ENCODE results near the gene TACR2. TPM values are rescaled to one million over a fixed set of nuclear protein-coding genes. Genes with fewer than 3 reads are reported as not detected.

Gene TACR2
- total RNA-seq, 1 experiment from 2014 or later = 0.04 TPM

- H3K27me3 ChIP-seq = no peaks in the 10 kb centered on the region
- no peaks in the 10 kb centered on the region for H3K36me3 ChIP-seq
- H3K4me1 ChIP-seq = no peaks in the 10 kb centered on the region
- no peaks in the 10 kb centered on the region for H3K9me3 ChIP-seq (replicated peaks)
- DNase-seq = no peak
- no peak overlapping the region for H3K4me3 ChIP-seq
- H3K27ac ChIP-seq = no peak overlapping the region
These were observed 9.7 kb downstream of the TACR2 start for GRCh38 chr10:69406816-69407580.

GRCh38 chr10:69406302-69406811 is 10.4 kb downstream of the TACR2 start:
- DNase-seq = no peak
- Histone ChIP-seq H3K27ac (no peak overlapping the region), H3K27me3 (no peaks in the 10 kb centered on the region), H3K36me3 (no peaks in the 10 kb centered on the region), H3K4me1 (no peaks in the 10 kb centered on the region), H3K9me3 (replicated peaks) (no peaks in the 10 kb centered on the region), H3K4me3 (no peak overlapping the region)

- Histone ChIP-seq H3K4me3 (no peak overlapping the region), H3K36me3 (no peaks in the 10 kb centered on the region), H3K27ac (no peak overlapping the region), H3K27me3 (no peaks in the 10 kb centered on the region), H3K9me3 (replicated peaks) (no peaks in the 10 kb centered on the region), H3K4me1 (no peaks in the 10 kb centered on the region)
- no peak for DNase-seq
These were observed 11.5 kb downstream of the TACR2 start for GRCh38 chr10:69405221-69405620.

DNA sequence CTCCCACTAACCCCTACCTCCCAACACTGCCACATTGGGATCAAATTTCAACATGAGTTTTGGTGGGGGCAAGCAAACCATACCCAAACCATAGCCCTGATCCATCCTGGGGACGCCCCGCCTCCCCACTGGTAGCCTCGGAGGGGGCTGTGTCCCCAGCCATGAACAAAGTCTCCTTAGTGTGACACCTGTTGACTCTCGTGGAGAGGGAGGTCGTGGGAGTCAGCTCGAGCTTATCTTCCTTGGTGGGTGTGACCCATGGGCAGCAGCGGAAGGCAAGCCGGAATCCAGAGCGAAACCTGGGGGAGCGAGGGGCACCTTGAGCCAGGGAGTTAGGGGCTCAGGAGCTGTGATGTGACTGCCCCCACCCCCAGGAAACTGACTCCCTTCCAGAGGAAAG is 11.9 kb downstream of the TACR2 start:
- no peak for DNase-seq
- Histone ChIP-seq H3K27ac (no peak overlapping the region), H3K9me3 (replicated peaks) (no peaks in the 10 kb centered on the region), H3K4me3 (no peak overlapping the region), H3K4me1 (no peaks in the 10 kb centered on the region), H3K27me3 (no peaks in the 10 kb centered on the region), H3K36me3 (no peaks in the 10 kb centered on the region)

DNA sequence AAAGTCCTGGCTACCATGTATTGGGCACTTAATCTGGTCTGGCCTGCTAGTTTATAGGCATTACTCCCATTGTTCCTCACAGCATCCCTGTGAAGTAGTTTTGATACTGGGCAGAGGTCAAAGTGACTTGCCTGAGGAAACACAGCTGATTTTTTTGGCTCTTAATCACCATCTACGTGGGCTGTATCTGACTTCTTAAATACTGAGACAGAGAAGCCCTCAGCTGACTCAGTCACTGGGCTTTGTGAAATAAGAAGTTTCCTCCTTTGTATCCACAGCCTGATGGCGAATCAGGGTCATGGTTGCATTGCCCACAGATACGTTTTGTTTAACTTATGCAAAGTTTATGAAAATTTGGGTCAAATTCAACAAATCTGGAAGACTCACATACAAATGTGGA is 13.2 kb downstream of the TACR2 start:
- no peaks in the 10 kb centered on the region for H3K4me1 ChIP-seq
- no peaks in the 10 kb centered on the region for H3K9me3 ChIP-seq (replicated peaks)
- H3K27ac ChIP-seq = no peak overlapping the region
- no peaks in the 10 kb centered on the region for H3K27me3 ChIP-seq
- H3K36me3 ChIP-seq = no peaks in the 10 kb centered on the region
- no peak for DNase-seq
- no peak overlapping the region for H3K4me3 ChIP-seq

GRCh38 chr10:69403066-69403465 is 13.7 kb downstream of the TACR2 start:
- Histone ChIP-seq H3K4me3 (no peak overlapping the region), H3K27me3 (no peaks in the 10 kb centered on the region), H3K36me3 (no peaks in the 10 kb centered on the region), H3K4me1 (no peaks in the 10 kb centered on the region), H3K27ac (no peak overlapping the region), H3K9me3 (replicated peaks) (no peaks in the 10 kb centered on the region)
- no peak for DNase-seq

- no peaks in the 10 kb centered on the region for H3K4me1 ChIP-seq
- DNase-seq = no peak
- no peak overlapping the region for H3K4me3 ChIP-seq
- no peaks in the 10 kb centered on the region for H3K36me3 ChIP-seq
- H3K27ac ChIP-seq = no peak overlapping the region
- H3K9me3 ChIP-seq (replicated peaks) = no peaks in the 10 kb centered on the region
- H3K27me3 ChIP-seq = no peaks in the 10 kb centered on the region
These were observed 14.3 kb downstream of the TACR2 start for GRCh38 chr10:69402386-69402785.

DNA sequence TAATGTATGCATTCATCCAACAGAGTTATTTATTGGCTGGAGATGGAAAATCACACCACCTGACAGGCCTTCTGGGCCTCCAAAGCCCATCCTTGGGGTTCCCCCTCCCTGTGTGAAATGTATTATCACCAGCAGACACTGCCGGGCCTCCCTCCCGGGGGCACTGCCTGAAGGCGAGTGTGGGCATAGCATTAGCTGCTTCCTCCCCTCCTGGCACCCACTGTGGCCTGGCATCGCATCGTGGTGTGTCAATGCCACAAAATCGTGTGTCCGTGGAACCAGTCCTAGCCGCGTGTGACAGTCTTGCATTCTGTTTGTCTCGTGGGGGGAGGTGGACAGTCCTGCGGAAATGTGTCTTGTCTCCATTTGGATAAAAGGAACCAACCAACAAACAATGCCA is 15.3 kb downstream of the TACR2 start:
- Histone ChIP-seq H3K4me3 (no peak overlapping the region), H3K9me3 (replicated peaks) (no peaks in the 10 kb centered on the region), H3K36me3 (no peaks in the 10 kb centered on the region), H3K27me3 (no peaks in the 10 kb centered on the region), H3K4me1 (no peaks in the 10 kb centered on the region), H3K27ac (no peak overlapping the region)
- DNase-seq = no peak

DNA sequence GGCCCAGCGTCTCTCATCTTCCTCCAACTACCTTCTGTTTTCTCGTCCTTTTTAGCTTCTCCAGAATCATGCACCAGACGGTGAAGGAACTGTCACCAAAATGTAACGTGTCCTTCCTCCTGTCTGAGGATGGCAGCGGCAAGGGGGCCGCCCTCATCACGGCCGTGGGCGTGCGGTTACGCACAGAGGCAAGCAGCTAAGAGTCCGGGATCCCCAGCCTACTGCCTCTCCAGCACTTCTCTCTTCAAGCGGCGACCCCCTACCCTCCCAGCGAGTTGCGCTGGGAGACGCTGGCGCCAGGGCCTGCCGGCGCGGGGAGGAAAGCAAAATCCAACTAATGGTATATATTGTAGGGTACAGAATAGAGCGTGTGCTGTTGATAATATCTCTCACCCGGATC is 15.8 kb downstream of the TACR2 start:
- H3K4me1 ChIP-seq = no peaks in the 10 kb centered on the region
- H3K36me3 ChIP-seq = no peaks in the 10 kb centered on the region
- H3K27ac ChIP-seq = no peak overlapping the region
- no peak for DNase-seq
- no peaks in the 10 kb centered on the region for H3K27me3 ChIP-seq
- H3K9me3 ChIP-seq (replicated peaks) = no peaks in the 10 kb centered on the region
- no peak overlapping the region for H3K4me3 ChIP-seq

- DNase-seq = no peak
- Histone ChIP-seq H3K27ac (peak overlapping the region; percentile 30; the same call in 1 of the 2 replicates), H3K4me1 (no peaks in the 10 kb centered on the region), H3K9me3 (replicated peaks) (no peaks in the 10 kb centered on the region), H3K4me3 (no peak overlapping the region), H3K27me3 (no peaks in the 10 kb centered on the region), H3K36me3 (no peaks in the 10 kb centered on the region)
These were observed 18.3 kb downstream of the TACR2 start for GRCh38 chr10:69398466-69398865.

GRCh38 chr10:69397972-69398371 is 18.7 kb downstream of the TACR2 start:
- Histone ChIP-seq H3K27ac (no peak overlapping the region; the same call in 1 of the 2 replicates), H3K4me3 (no peak overlapping the region), H3K36me3 (no peaks in the 10 kb centered on the region), H3K4me1 (no peaks in the 10 kb centered on the region), H3K9me3 (replicated peaks) (no peaks in the 10 kb centered on the region), H3K27me3 (no peaks in the 10 kb centered on the region)
- peak in 1 of 2 experiments; percentile 36 for DNase-seq

- DNase-seq = no peak
These were observed 22.7 kb downstream of the TACR2 start for GRCh38 chr10:69394020-69394419.

GRCh38 chr10:69392481-69393000 is 24.2 kb downstream of the TACR2 start:
- Histone ChIP-seq H3K36me3 (no peaks in the 10 kb centered on the region), H3K4me1 (no peaks in the 10 kb centered on the region), H3K27me3 (no peaks in the 10 kb centered on the region), H3K27ac (no peak overlapping the region), H3K9me3 (replicated peaks) (no peaks in the 10 kb centered on the region), H3K4me3 (no peak overlapping the region)
- peak; percentile 67 to 82 for DNase-seq

More at GRCh38 chr10:69394020-69394419, 22.7 kb downstream of the TACR2 start:
- Histone ChIP-seq H3K9me3 (replicated peaks) (no peaks in the 10 kb centered on the region), H3K27ac (no peak overlapping the region), H3K4me3 (no peak overlapping the region), H3K36me3 (no peaks in the 10 kb centered on the region), H3K27me3 (no peaks in the 10 kb centered on the region), H3K4me1 (no peaks in the 10 kb centered on the region)

DNA sequence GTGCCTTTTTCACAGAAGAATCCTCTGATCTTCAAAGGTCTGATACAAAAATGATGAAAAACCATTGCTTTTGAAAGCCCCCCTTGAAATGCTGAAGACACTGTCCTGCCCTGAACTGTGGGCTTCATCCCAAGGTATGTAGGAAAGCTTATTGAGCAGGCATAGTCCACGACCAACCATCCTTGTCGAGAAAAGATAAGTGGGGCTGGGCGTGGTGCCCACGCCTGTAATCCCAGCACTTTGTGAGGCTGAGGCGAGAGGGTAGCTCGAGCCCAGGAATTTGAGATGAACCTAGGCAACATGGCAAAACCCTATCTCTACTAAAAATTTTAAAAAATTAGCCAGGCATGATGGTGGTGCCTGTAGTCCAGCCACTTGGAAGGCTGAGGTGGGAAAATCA is 25.6 kb downstream of the TACR2 start:
- Histone ChIP-seq H3K4me3 (no peak overlapping the region), H3K36me3 (no peaks in the 10 kb centered on the region), H3K4me1 (no peaks in the 10 kb centered on the region), H3K27me3 (no peaks in the 10 kb centered on the region), H3K9me3 (replicated peaks) (no peaks in the 10 kb centered on the region), H3K27ac (no peak overlapping the region)
- DNase-seq = no peak

DNA sequence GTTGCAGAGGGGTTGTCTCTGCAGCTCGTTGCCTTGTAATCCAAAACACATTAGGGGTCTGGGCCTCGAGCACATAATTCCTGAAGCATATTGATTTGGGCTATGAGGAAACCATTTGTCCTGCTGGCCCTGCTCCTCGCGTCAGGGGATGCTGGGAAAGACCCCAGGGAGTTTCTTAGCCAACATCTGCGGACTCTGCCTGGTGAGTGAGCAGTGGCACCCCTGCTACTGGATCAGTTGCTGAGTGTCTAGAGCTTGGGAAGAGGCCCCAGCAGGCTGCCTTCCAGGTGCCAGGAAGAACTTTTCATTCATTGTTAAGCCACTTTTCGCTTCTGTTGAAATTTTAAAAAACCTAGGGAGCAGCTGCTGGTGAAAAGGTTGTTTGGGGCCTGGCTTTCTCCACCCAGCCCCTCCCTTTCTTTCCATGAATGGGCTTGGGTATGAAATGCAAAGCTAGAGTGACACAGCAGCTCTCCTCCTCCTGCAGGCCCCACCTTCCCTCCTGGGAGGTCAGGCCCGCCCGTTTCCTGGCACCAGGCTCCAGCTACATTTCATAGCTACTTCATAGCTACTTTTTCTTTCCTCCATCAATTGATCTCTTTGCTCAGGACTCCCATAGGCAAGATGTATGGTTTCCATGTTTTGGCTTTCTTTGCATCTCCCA is 26.8 kb downstream of the TACR2 start:
- Histone ChIP-seq H3K27ac (no peak overlapping the region), H3K27me3 (no peaks in the 10 kb centered on the region), H3K36me3 (no peaks in the 10 kb centered on the region), H3K9me3 (replicated peaks) (no peaks in the 10 kb centered on the region), H3K4me3 (no peak overlapping the region), H3K4me1 (no peaks in the 10 kb centered on the region)
- DNase-seq = no peak
